Gastroesophageal sphincter (tissue), 3 donors: ENCODE measurements around the gene OTUB2.

Experiments
- CTCF ChIP-seq, 4 experiments: fragments of 200-600 bp in 2 of 4; fragments of 450-650 bp in 2 of 4; sonication (generic) in 1 of 4; IDR thresholded peaks; one replicate each; pipeline ENCODE4 v1.5.1; 2017 to 2019; ENCODE audit warnings: antibody characterized with exemption in 4 of 4, mild to moderate bottlenecking in 2 of 4, moderate library complexity in 2 of 4
- POLR2AphosphoS5 ChIP-seq: sonication (generic); formaldehyde crosslinking; IDR thresholded peaks from one replicate; pipeline ENCODE4 v1.6.1; 2017; ENCODE audit warnings: antibody characterized with exemption

- TF ChIP-seq CTCF (IDR thresholded peaks at IDR 0.05) (no peak), POLR2AphosphoS5 (no peak)
These were observed 3.1 kb downstream of the OTUB2 start for GRCh38 chr14:94029265-94029664.
